GM12874 (cell line): ENCODE data around the gene TBC1D14.

ENCODE experiments used
- TF ChIP-seq, protein P1 (sequence below): IDR thresholded peaks from 2 replicates; pipeline ENCODE4 v1.5.1; 2011; ENCODE audit warnings: low read depth, mild to moderate bottlenecking, control low read depth, low read length, moderate library complexity; ENCODE audit not compliant: insufficient read depth

The TBC1D14 gene

DNA sequence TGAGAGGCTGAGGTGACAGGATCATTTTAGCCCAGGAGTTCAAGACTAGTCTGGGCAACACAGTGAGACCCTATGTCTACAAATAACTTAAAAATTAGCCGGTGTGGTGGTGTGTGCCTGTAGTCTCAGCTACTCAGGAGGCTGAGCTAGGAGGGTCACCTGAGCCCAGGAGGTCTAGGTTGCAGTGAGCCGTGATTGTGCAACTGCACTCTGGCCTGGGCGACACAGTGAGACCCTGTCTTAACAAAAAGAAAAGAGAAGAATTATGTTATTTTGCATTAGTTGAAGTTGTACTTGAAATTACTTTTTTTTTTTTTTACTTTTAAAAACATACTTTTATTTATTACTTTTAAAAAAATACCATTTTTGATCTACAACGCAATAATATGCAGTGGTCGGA, 111.7 kb downstream of the TBC1D14 start:
- TF ChIP-seq, protein P1, sequence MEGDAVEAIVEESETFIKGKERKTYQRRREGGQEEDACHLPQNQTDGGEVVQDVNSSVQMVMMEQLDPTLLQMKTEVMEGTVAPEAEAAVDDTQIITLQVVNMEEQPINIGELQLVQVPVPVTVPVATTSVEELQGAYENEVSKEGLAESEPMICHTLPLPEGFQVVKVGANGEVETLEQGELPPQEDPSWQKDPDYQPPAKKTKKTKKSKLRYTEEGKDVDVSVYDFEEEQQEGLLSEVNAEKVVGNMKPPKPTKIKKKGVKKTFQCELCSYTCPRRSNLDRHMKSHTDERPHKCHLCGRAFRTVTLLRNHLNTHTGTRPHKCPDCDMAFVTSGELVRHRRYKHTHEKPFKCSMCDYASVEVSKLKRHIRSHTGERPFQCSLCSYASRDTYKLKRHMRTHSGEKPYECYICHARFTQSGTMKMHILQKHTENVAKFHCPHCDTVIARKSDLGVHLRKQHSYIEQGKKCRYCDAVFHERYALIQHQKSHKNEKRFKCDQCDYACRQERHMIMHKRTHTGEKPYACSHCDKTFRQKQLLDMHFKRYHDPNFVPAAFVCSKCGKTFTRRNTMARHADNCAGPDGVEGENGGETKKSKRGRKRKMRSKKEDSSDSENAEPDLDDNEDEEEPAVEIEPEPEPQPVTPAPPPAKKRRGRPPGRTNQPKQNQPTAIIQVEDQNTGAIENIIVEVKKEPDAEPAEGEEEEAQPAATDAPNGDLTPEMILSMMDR = no peak

DNA sequence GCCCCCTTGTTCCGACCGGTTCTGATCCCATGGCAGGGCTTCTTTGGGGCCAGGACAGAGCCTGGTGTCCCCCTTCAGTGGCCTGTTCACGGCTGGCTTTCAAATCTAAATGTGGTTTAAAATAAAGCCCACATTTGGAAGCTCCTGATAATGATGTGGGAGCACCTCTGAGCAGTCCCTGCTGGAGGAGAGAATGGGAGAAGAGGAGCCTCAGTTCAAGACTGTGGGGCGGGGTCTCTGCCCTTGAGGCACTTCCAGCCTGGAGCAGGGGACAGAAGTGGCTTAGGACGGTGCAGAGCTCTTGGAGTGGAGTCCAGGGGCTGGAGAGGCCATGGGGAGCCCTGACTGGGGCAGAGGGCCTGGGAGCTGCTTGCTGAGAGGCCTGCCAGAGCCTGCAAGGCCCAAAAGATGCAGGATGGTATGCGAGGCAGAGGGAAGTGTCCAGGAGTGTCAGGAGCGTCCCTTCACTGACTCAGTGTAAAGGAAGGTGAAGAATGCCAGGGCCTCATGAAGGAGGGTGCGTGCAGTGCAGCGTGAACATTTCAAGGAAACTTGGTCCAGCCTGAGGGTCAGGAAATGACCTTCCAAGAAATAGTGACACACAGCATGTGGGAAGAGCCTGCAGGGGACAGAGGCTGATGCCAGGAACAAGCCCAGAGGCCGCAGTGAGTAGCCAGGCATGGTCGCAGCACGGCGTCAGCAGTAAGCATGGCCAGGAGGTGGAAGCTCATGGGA, 112.5 kb downstream of the TBC1D14 start:
- TF ChIP-seq, protein P1 = no peak

DNA sequence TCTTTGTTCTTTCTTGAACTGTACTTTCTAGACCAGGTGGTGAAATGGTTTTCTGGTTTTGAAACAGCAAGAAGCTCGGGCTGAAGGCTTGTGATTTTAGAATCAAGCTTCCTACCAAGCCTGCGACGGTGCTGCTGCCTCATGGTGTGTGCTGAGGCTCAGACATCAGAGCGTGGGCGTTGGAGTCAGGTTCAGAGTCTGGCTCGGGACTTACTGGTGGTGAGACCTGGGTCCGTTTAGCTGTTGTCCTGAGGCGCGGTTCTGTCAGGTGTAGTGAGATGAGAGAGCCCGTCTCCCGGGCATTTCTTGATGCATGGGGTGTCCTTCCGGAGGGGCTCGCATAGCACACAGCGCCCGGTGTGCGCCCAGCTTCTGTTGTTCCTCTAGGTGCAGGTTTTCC, 113.9 kb downstream of the TBC1D14 start:
- TF ChIP-seq, protein P1 = no peak

DNA sequence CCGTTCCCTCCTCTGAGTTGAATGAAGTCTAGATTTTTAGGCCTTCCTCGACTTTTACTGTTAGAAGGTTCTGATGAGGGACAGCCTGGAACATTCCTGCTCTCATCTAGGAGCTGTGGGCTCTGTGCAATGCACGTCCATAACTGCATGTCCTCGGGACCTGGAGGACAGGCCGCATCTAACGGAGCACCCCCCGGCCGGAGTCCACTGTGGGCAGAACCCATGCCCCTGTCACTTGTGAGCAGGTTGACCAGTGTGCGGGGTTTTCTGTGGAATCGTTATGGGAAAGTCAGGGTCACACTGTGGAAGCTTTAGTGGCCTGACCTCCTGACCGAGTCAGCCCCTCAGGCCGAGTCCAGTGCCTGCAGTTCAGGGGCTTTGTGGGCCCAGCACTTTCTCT, 114.3 kb downstream of the TBC1D14 start:
- TF ChIP-seq, protein P1 = no peak

DNA sequence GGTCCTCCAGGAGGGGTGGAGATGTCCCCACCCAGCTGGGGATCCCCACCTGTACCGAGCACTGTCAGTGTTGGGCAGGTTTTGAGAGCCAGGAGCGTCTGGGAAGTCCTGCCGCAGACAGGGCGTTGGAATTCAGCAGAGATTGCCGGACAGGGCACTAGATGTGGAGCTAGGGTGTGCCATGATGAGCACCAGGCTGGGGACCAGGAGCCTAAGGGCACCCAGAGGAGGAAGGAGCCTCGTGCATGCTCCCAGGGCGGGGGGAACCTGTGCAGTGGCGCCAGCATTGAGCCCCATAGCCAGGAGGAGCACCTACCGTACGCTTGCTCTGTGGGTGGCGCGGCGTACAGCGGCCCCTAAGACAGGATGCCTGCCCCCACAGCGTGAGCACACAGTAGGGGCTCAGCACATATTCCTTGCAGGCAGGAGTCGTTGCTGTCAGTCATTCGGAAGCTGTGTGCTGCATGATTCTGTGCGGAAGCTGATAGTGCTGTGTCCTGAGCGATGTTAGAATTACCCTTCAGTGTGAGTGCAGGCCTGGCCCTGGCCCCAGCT, 114.8 kb downstream of the TBC1D14 start:
- TF ChIP-seq, protein P1 = no peak

DNA sequence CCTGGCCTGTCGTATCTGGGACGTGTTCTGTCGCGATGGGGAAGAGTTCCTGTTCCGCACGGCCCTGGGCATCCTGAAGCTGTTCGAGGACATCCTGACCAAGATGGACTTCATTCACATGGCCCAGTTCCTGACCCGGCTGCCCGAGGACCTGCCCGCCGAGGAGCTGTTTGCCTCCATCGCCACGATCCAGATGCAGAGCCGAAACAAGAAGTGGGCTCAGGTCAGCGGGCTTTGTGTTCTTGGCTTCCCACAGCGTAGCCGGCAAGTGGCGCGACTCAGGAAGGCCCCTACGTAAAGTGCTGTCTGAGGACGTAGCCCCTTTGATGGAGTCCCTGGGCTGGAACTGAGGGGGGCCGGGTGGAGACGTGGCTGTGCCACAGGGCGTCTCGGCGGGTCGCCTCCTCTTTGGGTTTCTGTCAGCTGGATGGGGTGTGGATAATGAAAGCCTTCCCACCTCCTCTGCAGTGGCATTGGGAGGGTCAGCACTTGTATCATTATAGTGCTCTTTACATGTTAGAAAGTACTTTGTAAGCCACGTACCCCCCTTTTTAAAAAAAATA, 115.5 kb downstream of the TBC1D14 start:
- TF ChIP-seq, protein P1 = no peak

DNA sequence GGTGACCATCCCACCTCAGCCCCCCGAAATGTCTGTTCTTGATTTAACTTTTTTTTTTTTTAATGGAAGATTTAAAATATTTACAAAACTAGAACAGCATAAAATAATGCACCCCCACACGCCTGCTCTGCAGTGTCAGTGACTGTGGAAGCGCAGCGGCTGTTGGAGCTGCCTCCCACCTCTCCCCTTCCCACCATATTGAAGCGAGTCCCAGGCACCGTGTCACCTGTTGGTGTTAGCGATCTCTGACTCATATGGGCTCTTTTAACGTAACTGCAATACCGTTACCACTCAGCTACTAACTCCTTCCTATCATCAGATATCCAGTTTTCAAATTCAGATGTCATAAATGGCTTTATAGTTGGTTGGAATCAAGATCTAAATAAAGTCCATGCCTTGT, 116.5 kb downstream of the TBC1D14 start:
- TF ChIP-seq, protein P1 = no peak
